IMR-90 (cell line): ENCODE results near the gene SLC17A4. TPM values are rescaled to one million over a fixed set of nuclear protein-coding genes. Genes with fewer than 3 reads are reported as not detected.

Source experiments
- ATAC-seq: fragments of 200-7000 bp; cut with Tn5 transposase; 2 replicates; pipeline ENCODE4 v1.9.1; 2020; ENCODE audit warnings: low read depth, mild to moderate bottlenecking, moderate library complexity
- BruUV-seq: library from RNA; stranded (reverse); fragments of 400-500 nt; replicated peaks from 2 replicates; lab custom pipeline; 2021; lab: Mats Ljungman, UMichigan
- CTCF ChIA-PET: fragments of 300-600 bp; formaldehyde crosslinking; extraction: SDS; loops from one replicate; lab custom pipeline; 2021; ENCODE audit warnings: antibody characterized with exemption; lab: Yijun Ruan, JAX
- POLR2A ChIA-PET: fragments of 300-600 bp; sonication (Branson Sonifier 250); formaldehyde crosslinking; loops from one replicate; lab custom pipeline; 2022; ENCODE audit warnings: antibody characterized with exemption; ENCODE audit not compliant: unreplicated experiment; lab: Charles Lee
- DNase-seq: peaks from one replicate; pipeline ENCODE4 v3.0.0; 2013
- H2AFZ ChIP-seq: replicated peaks from 2 replicates; pipeline ENCODE3; 2013; ENCODE audit warnings: low read length, mild to moderate bottlenecking; ENCODE audit not compliant: poor library complexity
- H2AK5ac ChIP-seq: 2 replicates; pipeline ENCODE4 v1.6.1; 2013; ENCODE audit warnings: low read depth, low read length, inconsistent platforms
- H2AK9ac ChIP-seq: replicated peaks from 2 replicates; pipeline ENCODE3; 2013; ENCODE audit warnings: mild to moderate bottlenecking, low read depth, low read length, moderate library complexity; ENCODE audit not compliant: poor library complexity
- H2BK120ac ChIP-seq: 2 replicates; pipeline ENCODE4 v1.6.1; 2013; ENCODE audit warnings: low read depth, low read length, inconsistent platforms
- H2BK15ac ChIP-seq: 3 replicates; pipeline ENCODE4 v1.6.1; 2013; ENCODE audit warnings: low read depth, low read length, inconsistent platforms
- H2BK20ac ChIP-seq: 2 replicates; pipeline ENCODE4 v1.6.1; 2013; ENCODE audit warnings: low read depth, mild to moderate bottlenecking, inconsistent platforms, low read length, moderate library complexity
- H2BK5ac ChIP-seq: 2 replicates; pipeline ENCODE4 v1.6.1; 2013; ENCODE audit warnings: mild to moderate bottlenecking, low read depth, low read length, inconsistent platforms; ENCODE audit not compliant: poor library complexity, severe bottlenecking
- H3K14ac ChIP-seq: replicated peaks from 2 replicates; pipeline ENCODE4 v1.6.1; 2013; ENCODE audit warnings: low read depth, low read length, inconsistent platforms
- H3K18ac ChIP-seq: 2 replicates; pipeline ENCODE4 v1.6.1; 2013; ENCODE audit warnings: low read depth, low read length, control low read depth
- H3K23ac ChIP-seq: 2 replicates; pipeline ENCODE4 v1.6.1; 2013; ENCODE audit warnings: low read depth, low read length, inconsistent platforms
- H3K27ac ChIP-seq: 2 replicates; pipeline ENCODE4 v1.5.1; 2013; ENCODE audit warnings: mild to moderate bottlenecking, control low read depth, low read length; ENCODE audit not compliant: insufficient read depth
- H3K27me3 ChIP-seq: 2 replicates; pipeline ENCODE4 v1.6.1; 2013; ENCODE audit warnings: low read length; ENCODE audit not compliant: control insufficient read depth, insufficient read depth
- H3K36me3 ChIP-seq: 2 replicates; pipeline ENCODE4 v1.6.1; 2013; ENCODE audit warnings: low read length, mixed read lengths; ENCODE audit not compliant: control insufficient read depth, insufficient read depth
- H3K4ac ChIP-seq: 2 replicates; pipeline ENCODE4 v1.6.1; 2013; ENCODE audit warnings: low read depth, low read length, inconsistent platforms
- H3K4me1 ChIP-seq: 2 replicates; pipeline ENCODE4 v1.6.1; 2013; ENCODE audit warnings: low read length, mixed read lengths; ENCODE audit not compliant: control insufficient read depth, insufficient read depth
- H3K4me2 ChIP-seq: 2 replicates; pipeline ENCODE4 v1.6.1; 2013; ENCODE audit warnings: low read depth, mild to moderate bottlenecking, control low read depth, low read length, moderate library complexity
- H3K4me3 ChIP-seq: 2 replicates; pipeline ENCODE4 v1.5.1; 2013; ENCODE audit warnings: low read depth, mild to moderate bottlenecking, control low read depth, low read length, moderate library complexity; ENCODE audit not compliant: insufficient read depth
- H3K56ac ChIP-seq: 2 replicates; pipeline ENCODE4 v1.6.1; 2013; ENCODE audit warnings: low read length, inconsistent platforms; ENCODE audit not compliant: insufficient read depth; ENCODE audit errors: extremely low read depth
- H3K79me1 ChIP-seq, 2 experiments: 2 replicates each; pipeline ENCODE4 v1.6.1; 2013; ENCODE audit warnings: low read length in 2 of 2, inconsistent platforms in 1 of 2, low read depth in 1 of 2
- H3K9ac ChIP-seq: 2 replicates; pipeline ENCODE4 v1.6.1; 2013; ENCODE audit warnings: low read depth, low read length, control low read depth
- H3K9me1 ChIP-seq: 2 replicates; pipeline ENCODE4 v1.6.1; 2013; ENCODE audit warnings: low read length, inconsistent platforms; ENCODE audit not compliant: insufficient read depth
- H3K9me3 ChIP-seq: 2 replicates; pipeline ENCODE4 v1.6.1; 2013; ENCODE audit warnings: low read length; ENCODE audit not compliant: control insufficient read depth, insufficient read depth
- H4K20me1 ChIP-seq: 2 replicates; pipeline ENCODE4 v1.6.1; 2013; ENCODE audit warnings: low read length, inconsistent platforms; ENCODE audit not compliant: insufficient read depth
- H4K5ac ChIP-seq: 2 replicates; pipeline ENCODE4 v1.6.1; 2013; ENCODE audit warnings: mild to moderate bottlenecking, low read depth, low read length, control low read depth
- H4K8ac ChIP-seq, 2 experiments: 2 replicates each; pipeline ENCODE4 v1.6.1; 2013; ENCODE audit warnings: low read depth in 2 of 2, low read length in 2 of 2, control low read depth in 1 of 2, inconsistent platforms in 1 of 2
- H4K91ac ChIP-seq: 2 replicates; pipeline ENCODE4 v1.6.1; 2013; ENCODE audit warnings: low read depth, low read length, inconsistent platforms; ENCODE audit not compliant: insufficient read depth
- FOS ChIP-seq: fragments of 150-350 bp; IDR thresholded peaks from 2 replicates; pipeline ENCODE4 v1.6.1; 2016; ENCODE audit warnings: low read depth, low read length
- RAD21 ChIP-seq: IDR thresholded peaks from 2 replicates; pipeline ENCODE4 v1.6.1; 2012; ENCODE audit warnings: low read length, improper control_type of control experiment
- RCOR1 ChIP-seq: IDR thresholded peaks from 2 replicates; pipeline ENCODE4 v1.6.1; 2012; ENCODE audit warnings: mild to moderate bottlenecking, low read length, improper control_type of control experiment; ENCODE audit not compliant: insufficient replicate concordance
- RFX5 ChIP-seq: IDR thresholded peaks from 2 replicates; pipeline ENCODE4 v1.8.0; 2012; ENCODE audit warnings: low read depth, mild to moderate bottlenecking, low read length, moderate library complexity
- WGBS, 2 experiments: methylation state at CpG; one replicate each; pipeline versions ENCODE4 v1.1.5 to v1.1.7; 2013; ENCODE audit warnings: missing lambda C conversion rate in 2 of 2; ENCODE audit not compliant: insufficient read length in 1 of 2; ENCODE audit errors: extremely low coverage in 2 of 2; 5-methylcytosine and 5-hydroxymethylcytosine counted together
- dilution Hi-C: fragments of 300-500 bp; cut with HindIII; formaldehyde crosslinking; loops from one replicate; pipeline ENCODE4 v1.14.3; 2018; ENCODE audit warnings: low sequenced_read_pairs; ENCODE audit not compliant: unreplicated experiment
- in situ Hi-C: fragments of 300-500 bp; cut with MboI; formaldehyde crosslinking; loops from 3 replicates; pipeline ENCODE4 v1.14.3; 2019; ENCODE audit warnings: low sequenced_read_pairs, inconsistent platforms, mixed read lengths
- intact Hi-C: fragments of 100-400 bp; cut with micrococcal nuclease; formaldehyde crosslinking; loops from 2 replicates; pipeline ENCODE4 v1.10.0; 2022
- polyA plus RNA-seq, 3 experiments: library from polyadenylated mRNA; depleted of rRNA; stranded (reverse); fragments of >200 nt; gene quantifications; 2 replicates each; pipeline ENCODE4 v1.2.3, GENCODE V29; 2012; ENCODE audit warnings: low replicate concordance in 1 of 3
- total RNA-seq: library from RNA; depleted of rRNA; stranded (reverse); fragments of >200 nt; gene quantifications from 2 replicates; pipeline ENCODE4 v1.2.3, GENCODE V29; 2012

SLC17A4 gene
- total and polyA plus RNA-seq, 2 of the 4 experiments (the other 2 are of a cell fraction): not detected

DNA sequence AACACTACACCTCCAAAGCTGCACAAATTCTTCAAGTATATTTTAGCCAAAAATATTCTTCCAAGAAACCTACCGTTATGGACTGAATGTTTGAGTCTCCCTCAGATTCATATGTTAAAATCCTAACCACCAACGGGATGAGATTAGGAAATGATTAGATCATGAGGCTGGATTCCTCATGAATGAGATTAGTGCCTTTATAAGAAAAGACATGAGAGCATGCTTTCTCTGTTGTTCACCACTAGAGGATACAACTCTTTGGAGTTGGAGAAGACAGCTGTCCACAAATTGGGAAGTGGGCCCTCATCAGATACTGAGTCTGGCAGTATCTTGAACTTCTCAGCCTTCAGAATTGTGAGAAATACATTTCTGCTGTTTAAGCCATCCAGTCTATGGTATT, 7.1 kb upstream of the SLC17A4 start:
- ChIA-PET POLR2A (no interaction called here), CTCF (no interaction called here)
- BruUV-seq: no TSS peak
- H3K9me3 ChIP-seq: no peaks in the 10 kb centered on the region
- H3K27me3 ChIP-seq: no peaks in the 10 kb centered on the region
- no peaks in the 10 kb centered on the region for H3K36me3 ChIP-seq
- no peaks in the 10 kb centered on the region for H3K79me1 ChIP-seq
- H2AK9ac ChIP-seq: no peak overlapping the region
- no peak overlapping the region for H3K4me2 ChIP-seq
- dilution Hi-C loops (no loop called here), in situ Hi-C loops (no loop called here), intact Hi-C loops (no loop called here)
- no peak overlapping the region for H3K9ac ChIP-seq
- no peak overlapping the region for H3K27ac ChIP-seq
- H2AFZ ChIP-seq: no peak overlapping the region
- no peak overlapping the region for H2BK120ac ChIP-seq
- H2BK15ac ChIP-seq: no peak overlapping the region
- H4K8ac ChIP-seq: no peak overlapping the region
- H3K4me1 ChIP-seq: no peaks in the 10 kb centered on the region
- no peak overlapping the region for H3K56ac ChIP-seq
- no peak overlapping the region for H3K4ac ChIP-seq
- DNase-seq: no peak
- H3K9me1 ChIP-seq: no peaks in the 10 kb centered on the region
- no peak overlapping the region for H3K14ac ChIP-seq
- no peak overlapping the region for H3K18ac ChIP-seq
- no peak for ATAC-seq
- no peak overlapping the region for H2BK20ac ChIP-seq
- H4K5ac ChIP-seq: no peak overlapping the region
- H3K4me3 ChIP-seq: no peak overlapping the region
- H4K20me1 ChIP-seq: no peaks in the 10 kb centered on the region
- no peak overlapping the region for H4K91ac ChIP-seq
- no peak overlapping the region for H2BK5ac ChIP-seq
- WGBS, 2 experiments: no CpG with 5 or more reads among the region's 2 CpGs
- no peak overlapping the region for H3K23ac ChIP-seq
- TF ChIP-seq FOS: no peak
- TF ChIP-seq RCOR1: no peak
- no peak for TF ChIP-seq RAD21
- no peak for TF ChIP-seq RFX5
- no peak overlapping the region for H2AK5ac ChIP-seq
